GM19193 (cell line): ENCODE results near the gene TUNAR.

Experiments used
- POLR2A ChIP-seq: IDR thresholded peaks from 4 replicates; pipeline ENCODE4 v1.6.1; 2011; ENCODE audit not compliant: insufficient read depth, insufficient read length; ENCODE audit errors: extremely low read depth

TUNAR gene

GRCh38 chr14:95958105-95958504 is 81.5 kb downstream of the TUNAR start:
- TF ChIP-seq POLR2A, result no peak

GRCh38 chr14:95959317-95959716 is 82.7 kb downstream of the TUNAR start:
- no peak for TF ChIP-seq POLR2A

DNA sequence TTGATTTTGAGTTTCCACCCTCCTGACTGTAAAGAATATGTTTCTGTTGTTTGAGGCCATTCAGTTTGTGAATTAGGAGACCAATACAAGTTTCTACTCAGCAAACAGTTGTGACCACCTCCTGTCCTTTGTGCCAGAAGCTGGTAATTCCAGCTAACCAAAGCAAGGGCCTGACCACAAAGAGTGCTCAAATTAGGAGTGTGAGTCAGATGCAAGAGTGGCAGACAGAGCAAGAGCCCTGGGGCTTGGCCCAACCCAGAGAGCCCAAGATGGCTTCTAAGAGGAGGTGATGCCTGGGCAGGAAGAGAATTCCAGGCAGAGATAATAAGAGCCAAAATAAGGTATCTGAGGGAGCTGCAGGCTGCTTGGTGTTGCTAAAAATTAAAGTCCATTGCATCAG is 84.8 kb downstream of the TUNAR start:
- no peak for TF ChIP-seq POLR2A

DNA sequence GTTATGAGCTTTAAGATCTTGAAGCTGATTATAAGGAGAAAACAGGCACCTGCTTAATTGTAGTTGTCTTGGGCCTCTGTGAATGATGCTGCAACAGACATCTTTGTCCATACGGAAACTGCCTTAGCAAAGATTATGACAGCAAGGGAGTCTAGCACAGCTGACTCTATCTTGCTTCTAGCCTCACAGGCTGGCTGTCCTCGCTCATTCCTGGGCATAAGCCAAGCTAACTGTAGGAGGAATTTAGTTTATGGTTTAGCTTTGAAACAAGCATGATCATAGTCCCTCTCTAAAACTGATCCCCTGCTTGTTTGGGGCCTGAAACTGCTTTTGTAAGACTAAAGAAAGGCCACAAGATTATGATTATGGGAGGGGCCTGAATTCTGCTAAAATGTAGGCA is 88.3 kb downstream of the TUNAR start:
- TF ChIP-seq POLR2A, result no peak
